ENCODE data around the gene FRMD7. TPM values are rescaled to one million over a fixed set of nuclear protein-coding genes. Genes with fewer than 3 reads are reported as not detected.

FRMD7 gene
- total and polyA plus RNA-seq, 9 donors = 0.02 to 0.37 (median 0.32) TPM; not detected in 5

- Histone ChIP-seq H3K9me3 (no peaks in the 10 kb centered on the region), H3K27me3 (peaks cover 3% of the 10 kb centered on the region), H3K4me1 (ENCODE audit: insufficient read depth) (no peaks in the 10 kb centered on the region), H3K27ac (no peak overlapping the region), H3K4me3 (no peak overlapping the region), H3K36me3 (no peaks in the 10 kb centered on the region)
- intact Hi-C loops (cut with DNase I) = no loop called here
- TF ChIP-seq POLR2A (IDR thresholded peaks at IDR 0.05) (no peak), EP300 (IDR thresholded peaks at IDR 0.05) (no peak), CTCF (IDR thresholded peaks at IDR 0.05) (no peak)
- DNase-seq = no peak
Measured at GRCh38 chrX:132030264-132030663, 97.6 kb downstream of the FRMD7 start.

Other genes starting within 250 kb of the FRMD7 start
- gene STK26, start 104.7 kb downstream of the FRMD7 start, total RNA-seq = 10 to 100 TPM in 1 of 7 donors, 1 to 10 TPM in 6; 2.5 to 11.6 (median 3.2) TPM
- 1 to 10 TPM; 1.9 to 5.1 TPM for gene STK26, start 104.7 kb downstream of the FRMD7 start, polyA plus RNA-seq
- 10 to 100 TPM; 14.9 to 21.8 (median 17.8) TPM for gene RAP2C, start 91.4 kb upstream of the FRMD7 start, total RNA-seq
- gene RAP2C, start 91.4 kb upstream of the FRMD7 start, polyA plus RNA-seq = 10 to 100 TPM in 1 of 2 donors, 1 to 10 TPM in 1; 9.1 to 18.6 TPM

Measured in ovary (tissue), 9 donors.